ENCODE data around the gene SLC46A1. TPM values are rescaled to one million over a fixed set of nuclear protein-coding genes. Genes with fewer than 3 reads are reported as not detected.
"Not testable (repeated sequence)": the region's sequence is repeated elsewhere in the genome, so short reads cannot be mapped to it uniquely, and the experiment has no call there.

SLC46A1 gene
- total RNA-seq, result 1 to 10 TPM; 1.8 to 2.4 TPM

GRCh38 chr17:28405632-28406472, at the start of gene SLC46A1:
TSS of gene SLC46A1 (minus strand) at chr17:28406212. CDS start at chr17:28406114, 98 bp downstream.
- CTCF ChIA-PET, result interaction anchor here (0.6 to 5.6 kb wide), 6 partner anchors 11 to 325 kb away, joined by 3 to 40 read pairs (median 4); no protein-coding TSS in a partner anchor
- H3K27me3 Mint-ChIP-seq (ENCODE audit: low read depth), result peaks cover 2% of the 10 kb centered on the region
- no peak within 1 kb of the TSS for H3K27ac Mint-ChIP-seq
- peak; percentile 51 for DNase-seq
- H3K4me1 Mint-ChIP-seq (ENCODE audit: low read depth), result peaks cover 6% of the 10 kb centered on the region
- H3K4me3 Mint-ChIP-seq, result peak within 1 kb of the TSS; percentile 74
- intact Hi-C loops (cut with micrococcal nuclease), result loop anchor here (1.0 to 5.0 kb wide), 2 partner anchors 49 to 71 kb away; partner anchors contain the start of genes IFT20, POLDIP2 and TNFAIP1
- H3K9me3 Mint-ChIP-seq, result no peaks in the 10 kb centered on the region
- no peaks in the 10 kb centered on the region for H3K36me3 Mint-ChIP-seq (ENCODE audit: low read depth)

DNA sequence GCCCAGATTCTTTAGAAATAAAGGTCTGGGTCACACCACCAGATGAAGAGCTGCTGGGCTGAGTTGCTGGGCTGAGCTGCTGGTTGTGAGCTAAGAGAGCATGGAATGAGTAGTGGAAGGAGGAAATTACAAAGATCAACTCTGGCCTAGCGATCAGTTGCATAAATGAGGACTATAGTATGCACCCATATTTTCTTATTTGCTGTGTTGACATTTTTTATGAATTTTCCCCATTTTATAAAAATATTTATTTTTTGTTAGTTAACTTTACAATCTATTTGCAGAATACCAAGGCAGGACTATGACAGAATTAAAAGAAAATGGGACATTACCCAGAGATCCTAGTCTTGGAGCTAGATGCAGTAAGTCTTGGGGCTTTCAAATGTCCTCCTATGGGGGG, 43.8 kb upstream of the SLC46A1 start:
- CTCF ChIA-PET, result interaction anchor here (0.9 kb wide), 2 partner anchors 33 to 44 kb away, joined by 3 read pairs; no protein-coding TSS in a partner anchor
- no peak for DNase-seq
- intact Hi-C loops (cut with micrococcal nuclease), result loop anchor here (5.0 kb wide), 1 partner anchor 453 kb away; no protein-coding TSS in a partner anchor
- Mint-ChIP-seq H3K4me1 (ENCODE audit: low read depth) (no peaks in the 10 kb centered on the region), H3K36me3 (ENCODE audit: low read depth) (no peaks in the 10 kb centered on the region), H3K9me3 (no peaks in the 10 kb centered on the region), H3K27ac (no peak overlapping the region), H3K4me3 (no peak overlapping the region), H3K27me3 (ENCODE audit: low read depth) (peaks cover 3% of the 10 kb centered on the region)

DNA sequence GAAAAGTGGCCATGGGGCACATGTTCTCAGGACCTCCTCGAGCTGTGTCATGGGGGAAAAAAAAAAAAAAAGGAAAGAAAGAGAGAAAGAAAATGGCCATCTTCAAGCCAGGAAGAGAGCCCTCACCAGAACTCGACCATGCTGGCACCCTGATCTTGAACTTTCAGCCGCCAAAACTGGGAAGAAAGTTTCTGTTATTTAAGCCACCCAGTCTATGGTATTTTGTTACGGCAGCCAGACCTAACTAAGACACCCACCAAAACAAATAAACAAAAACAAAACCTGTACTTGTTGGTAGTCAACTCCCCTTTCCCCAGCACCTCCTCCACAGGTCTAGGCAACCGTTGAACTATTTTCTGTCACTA, 41.4 kb upstream of the SLC46A1 start:
- Mint-ChIP-seq H3K27ac (no peak overlapping the region), H3K9me3 (no peaks in the 10 kb centered on the region), H3K27me3 (ENCODE audit: low read depth) (peaks cover 5% of the 10 kb centered on the region), H3K36me3 (ENCODE audit: low read depth) (no peaks in the 10 kb centered on the region), H3K4me1 (ENCODE audit: low read depth) (no peaks in the 10 kb centered on the region), H3K4me3 (no peak overlapping the region)
- intact Hi-C loops (cut with micrococcal nuclease), result loop anchor here (5.0 kb wide), 1 partner anchor 450 kb away; no protein-coding TSS in a partner anchor
- DNase-seq, result no peak
- CTCF ChIA-PET, result no interaction called here

DNA sequence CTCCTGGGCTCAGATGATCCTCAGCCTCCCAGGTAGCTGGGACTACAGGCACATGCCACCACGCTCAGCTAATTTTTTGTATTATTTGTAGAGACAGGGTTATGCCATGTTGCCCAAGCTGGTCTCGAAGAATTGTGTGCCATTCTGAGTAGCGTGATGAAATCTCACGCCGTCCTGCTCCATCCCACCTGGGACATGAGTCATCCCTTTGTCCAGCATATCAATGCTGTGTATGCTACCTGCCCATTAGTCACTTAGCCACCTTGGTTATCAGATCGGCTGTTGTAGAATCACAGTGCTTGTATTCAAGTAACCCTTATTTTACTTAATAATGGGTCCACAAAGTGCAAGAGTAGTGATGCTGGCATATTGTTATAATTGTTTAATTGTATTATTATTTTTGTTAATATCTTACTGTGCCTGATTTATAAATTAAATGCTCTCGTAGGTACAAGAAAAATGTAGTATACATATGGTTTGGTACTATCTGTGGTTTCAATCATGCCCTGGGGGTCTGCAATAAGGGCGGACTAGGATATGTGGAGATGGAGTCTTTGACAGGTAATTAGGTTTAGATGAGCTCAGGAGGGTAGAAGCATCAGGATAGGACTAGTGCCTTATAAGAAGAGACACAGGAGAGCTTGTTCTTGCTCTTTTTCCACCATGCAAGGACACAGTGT, 40.8 kb upstream of the SLC46A1 start:
- intact Hi-C loops (cut with micrococcal nuclease), result loop anchor here (5.0 kb wide), 1 partner anchor 450 kb away; no protein-coding TSS in a partner anchor
- Mint-ChIP-seq H3K4me1 (ENCODE audit: low read depth) (no peaks in the 10 kb centered on the region), H3K36me3 (ENCODE audit: low read depth) (no peaks in the 10 kb centered on the region), H3K27me3 (ENCODE audit: low read depth) (peaks cover 5% of the 10 kb centered on the region), H3K9me3 (no peaks in the 10 kb centered on the region), H3K27ac (no peak overlapping the region), H3K4me3 (no peak overlapping the region)
- no peak for DNase-seq
- CTCF ChIA-PET, result no interaction called here

DNA sequence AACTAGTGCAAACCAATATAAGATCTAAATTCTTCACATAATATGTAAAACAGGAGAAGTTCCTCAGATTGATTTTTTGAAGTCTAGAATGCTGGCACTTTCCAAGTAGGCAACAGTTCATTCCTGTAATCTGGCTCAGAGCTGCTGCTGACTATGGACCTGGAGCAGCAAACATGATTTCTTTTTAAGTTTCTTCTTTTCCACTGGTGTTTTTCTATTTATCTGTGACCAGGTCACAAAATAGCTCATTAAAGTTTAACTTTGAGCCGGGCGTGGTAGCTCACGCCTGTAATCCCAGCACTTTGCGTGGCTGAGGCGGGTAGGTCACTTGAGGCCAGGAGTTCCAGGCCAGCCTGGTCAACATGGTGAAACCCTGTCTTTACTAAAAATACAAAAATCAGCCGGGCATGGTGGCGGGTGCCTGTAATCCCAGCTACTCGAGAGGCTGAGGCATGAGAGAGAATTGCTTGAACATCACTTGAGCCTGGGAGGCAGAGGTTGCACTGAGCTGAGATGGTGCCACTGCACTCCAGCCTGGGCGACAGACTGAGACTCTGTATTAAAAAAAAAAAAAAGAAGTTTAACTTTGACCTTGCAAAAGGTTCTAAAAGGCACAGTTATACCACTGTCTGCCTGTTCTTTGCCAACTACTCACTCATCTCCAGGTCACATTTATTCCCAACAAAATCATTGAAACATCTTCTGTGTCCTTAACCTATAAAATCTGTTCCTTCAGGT, 38.1 kb upstream of the SLC46A1 start:
- Mint-ChIP-seq H3K36me3 (ENCODE audit: low read depth) (no peaks in the 10 kb centered on the region), H3K4me1 (ENCODE audit: low read depth) (no peaks in the 10 kb centered on the region), H3K27me3 (ENCODE audit: low read depth) (peaks cover 5% of the 10 kb centered on the region), H3K4me3 (no peak overlapping the region), H3K9me3 (no peaks in the 10 kb centered on the region), H3K27ac (no peak overlapping the region)
- intact Hi-C loops (cut with micrococcal nuclease), result no loop called here
- DNase-seq, result no peak
- CTCF ChIA-PET, result interaction anchor here (0.6 kb wide), 1 partner anchor 14 kb away, joined by 5 read pairs; no protein-coding TSS in a partner anchor

- intact Hi-C loops (cut with micrococcal nuclease); H3K9me3 Mint-ChIP-seq; DNase-seq; H3K27ac Mint-ChIP-seq; H3K36me3 Mint-ChIP-seq (ENCODE audit: low read depth); H3K4me1 Mint-ChIP-seq (ENCODE audit: low read depth); H3K4me3 Mint-ChIP-seq: not testable (repeated sequence)
- peaks cover 12% of the 10 kb centered on the region for H3K27me3 Mint-ChIP-seq (ENCODE audit: low read depth)
- CTCF ChIA-PET, result interaction anchor here (1.3 kb wide), 1 partner anchor 18 kb away, joined by 4 read pairs; no protein-coding TSS in a partner anchor
These were observed 28.3 kb upstream of the SLC46A1 start for GRCh38 chr17:28434326-28434725.

DNA sequence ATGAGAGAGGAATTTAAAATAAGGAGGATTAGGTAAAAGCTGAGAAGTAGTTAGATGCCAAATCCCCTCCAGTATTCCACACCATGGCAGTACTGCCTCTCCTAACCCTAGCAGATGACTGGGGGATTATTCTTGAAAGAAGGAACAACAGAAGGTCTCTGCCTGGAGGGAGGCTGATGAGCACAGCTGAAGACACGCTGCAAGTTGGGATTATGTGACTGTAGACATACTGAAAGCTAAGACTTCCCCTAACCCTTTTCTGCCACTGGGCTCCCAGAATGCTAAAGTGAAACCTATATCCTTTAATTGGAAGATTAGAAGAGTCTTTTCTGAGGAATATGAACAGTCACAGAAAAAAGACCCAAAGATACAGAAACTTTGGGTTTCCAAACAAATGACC, 27.7 kb upstream of the SLC46A1 start:
- intact Hi-C loops (cut with micrococcal nuclease), result no loop called here
- CTCF ChIA-PET, result interaction anchor here (1.3 kb wide), 1 partner anchor 17 kb away, joined by 4 read pairs; no protein-coding TSS in a partner anchor
- H3K27ac Mint-ChIP-seq, result no peak overlapping the region
- H3K4me3 Mint-ChIP-seq, result no peak overlapping the region
- no peaks in the 10 kb centered on the region for H3K4me1 Mint-ChIP-seq (ENCODE audit: low read depth)
- DNase-seq, result no peak
- peaks cover 12% of the 10 kb centered on the region for H3K27me3 Mint-ChIP-seq (ENCODE audit: low read depth)
- no peaks in the 10 kb centered on the region for H3K9me3 Mint-ChIP-seq
- H3K36me3 Mint-ChIP-seq (ENCODE audit: low read depth), result no peaks in the 10 kb centered on the region

- intact Hi-C loops (cut with micrococcal nuclease); H3K4me1 Mint-ChIP-seq (ENCODE audit: low read depth); H3K36me3 Mint-ChIP-seq (ENCODE audit: low read depth); H3K4me3 Mint-ChIP-seq; DNase-seq; H3K9me3 Mint-ChIP-seq; H3K27ac Mint-ChIP-seq; H3K27me3 Mint-ChIP-seq (ENCODE audit: low read depth): not testable (repeated sequence)
- CTCF ChIA-PET, result interaction anchor here (0.7 kb wide), 1 partner anchor 103 kb away, joined by 5 read pairs; no protein-coding TSS in a partner anchor
These were observed 22.0 kb upstream of the SLC46A1 start for GRCh38 chr17:28427982-28428381.

GRCh38 chr17:28427371-28427770, 21.4 kb upstream of the SLC46A1 start:
- Mint-ChIP-seq H3K9me3 (no peaks in the 10 kb centered on the region), H3K4me3 (no peak overlapping the region), H3K4me1 (ENCODE audit: low read depth) (no peaks in the 10 kb centered on the region), H3K27ac (no peak overlapping the region), H3K36me3 (ENCODE audit: low read depth) (no peaks in the 10 kb centered on the region), H3K27me3 (ENCODE audit: low read depth) (peaks cover 8% of the 10 kb centered on the region)
- intact Hi-C loops (cut with micrococcal nuclease), result no loop called here
- CTCF ChIA-PET, result interaction anchor here (1.8 kb wide), 1 partner anchor 11 kb away, joined by 5 read pairs; no protein-coding TSS in a partner anchor
- DNase-seq, result no peak

- intact Hi-C loops (cut with micrococcal nuclease), result no loop called here
- no peaks in the 10 kb centered on the region for H3K4me1 Mint-ChIP-seq (ENCODE audit: low read depth)
- DNase-seq, result no peak
- CTCF ChIA-PET, result interaction anchor here (1.8 kb wide), 1 partner anchor 10 kb away, joined by 5 read pairs; no protein-coding TSS in a partner anchor
- no peak overlapping the region for H3K27ac Mint-ChIP-seq
- no peaks in the 10 kb centered on the region for H3K36me3 Mint-ChIP-seq (ENCODE audit: low read depth)
- no peaks in the 10 kb centered on the region for H3K9me3 Mint-ChIP-seq
- no peak overlapping the region for H3K4me3 Mint-ChIP-seq
- H3K27me3 Mint-ChIP-seq (ENCODE audit: low read depth), result peaks cover 6% of the 10 kb centered on the region
These were observed 20.1 kb upstream of the SLC46A1 start for GRCh38 chr17:28426081-28426519.

DNA sequence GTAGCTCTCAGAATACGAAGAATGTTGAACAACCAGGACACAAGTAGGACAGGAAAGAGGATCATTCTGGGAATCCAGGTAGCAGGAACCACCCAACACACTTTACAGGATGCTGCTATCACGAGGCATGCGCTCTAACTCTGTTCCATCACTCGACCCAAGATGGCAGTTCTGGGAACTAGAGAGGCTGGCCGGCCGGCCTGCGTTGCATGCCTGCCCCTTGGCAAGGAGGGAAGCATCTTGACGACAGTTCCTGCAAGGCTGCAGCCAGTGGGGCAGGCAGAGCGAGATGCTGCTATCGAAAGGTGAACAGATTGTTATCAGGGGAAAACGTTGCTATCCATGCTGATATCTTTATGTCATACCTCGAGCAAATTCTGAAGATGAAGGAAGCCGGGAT, 19.2 kb upstream of the SLC46A1 start:
- no peak overlapping the region for H3K27ac Mint-ChIP-seq
- H3K9me3 Mint-ChIP-seq, result no peaks in the 10 kb centered on the region
- intact Hi-C loops (cut with micrococcal nuclease), result no loop called here
- no peak for DNase-seq
- H3K36me3 Mint-ChIP-seq (ENCODE audit: low read depth), result no peaks in the 10 kb centered on the region
- no peaks in the 10 kb centered on the region for H3K4me1 Mint-ChIP-seq (ENCODE audit: low read depth)
- no peaks in the 10 kb centered on the region for H3K27me3 Mint-ChIP-seq (ENCODE audit: low read depth)
- no peak overlapping the region for H3K4me3 Mint-ChIP-seq
- CTCF ChIA-PET, result interaction anchor here (1.3 kb wide), 1 partner anchor 8 kb away, joined by 5 read pairs; no protein-coding TSS in a partner anchor
